HEK293 (cell line): ENCODE measurements around the gene LMF1.

ENCODE experiments used
- CTCF ChIA-PET: fragments of 350-600 bp; formaldehyde crosslinking; extraction: SDS; loops from one replicate; lab custom pipeline; 2021; ENCODE audit warnings: antibody characterized with exemption; lab: Yijun Ruan, JAX
- POLR2A ChIA-PET: fragments of 300-600 bp; formaldehyde crosslinking; extraction: SDS; loops from one replicate; lab custom pipeline; 2020; ENCODE audit warnings: antibody characterized with exemption, inconsistent platforms; lab: Yijun Ruan, JAX
- H3K27ac ChIP-seq: fragments of 200-500 bp; sonication (Bioruptor generic); 2 replicates; pipeline ENCODE4 v1.5.1; 2014; ENCODE audit warnings: low read depth, low read length, control low read depth, inconsistent platforms; ENCODE audit errors: extremely low read depth
- H3K36me3 ChIP-seq, 2 experiments: fragments of 200-500 bp in 1 of 2; sonication (Bioruptor generic) in 1 of 2; 1 replicate in 1 of 2; 2 replicates in 1 of 2; pipeline ENCODE4 v1.5.1; 2014 to 2017; ENCODE audit warnings: inconsistent platforms in 2 of 2, low read length in 2 of 2; ENCODE audit not compliant: control insufficient read depth in 2 of 2, insufficient read depth in 1 of 2
- H3K4me1 ChIP-seq: fragments of 200-500 bp; sonication (Bioruptor generic); 2 replicates; pipeline ENCODE4 v1.5.1; 2014; ENCODE audit warnings: mild to moderate bottlenecking, low read length, inconsistent platforms; ENCODE audit not compliant: control insufficient read depth, insufficient read depth
- H3K4me3 ChIP-seq: 2 replicates; pipeline ENCODE4 v1.5.1; 2011; ENCODE audit warnings: low read depth, mild to moderate bottlenecking, control low read depth, low read length, moderate library complexity
- H3K9me3 ChIP-seq: fragments of 200-500 bp; sonication (Bioruptor generic); 2 replicates; pipeline ENCODE4 v1.5.1; 2014; ENCODE audit warnings: low read depth, low read length, inconsistent platforms; ENCODE audit not compliant: control insufficient read depth, insufficient read depth
- BCL11B ChIP-seq: fragments of 450-650 bp; formaldehyde crosslinking; IDR thresholded peaks from 2 replicates; pipeline ENCODE4 v1.5.1; 2016; ENCODE audit warnings: low read depth, missing biosample characterization, missing genetic modification characterization
- HOXD13 ChIP-seq: sonication (generic); formaldehyde crosslinking; IDR thresholded peaks from 2 replicates; pipeline ENCODE4 v1.8.0; 2022; ENCODE audit warnings: missing genetic modification reagents, borderline replicate concordance
- KLF7 ChIP-seq: fragments of 450-650 bp; formaldehyde crosslinking; IDR thresholded peaks from 2 replicates; pipeline ENCODE4 v1.5.1; 2016; ENCODE audit warnings: missing biosample characterization, missing genetic modification characterization, borderline replicate concordance
- SP7 ChIP-seq: fragments of 450-650 bp; formaldehyde crosslinking; IDR thresholded peaks from 2 replicates; pipeline ENCODE4 v1.5.1; 2016; ENCODE audit warnings: missing biosample characterization, missing genetic modification characterization
- ZBTB7A ChIP-seq: fragments of 450-650 bp; formaldehyde crosslinking; IDR thresholded peaks from 2 replicates; pipeline ENCODE4 v1.5.1; 2016; ENCODE audit warnings: low read depth, missing biosample characterization, missing genetic modification characterization
- ZFHX2 ChIP-seq: fragments of 450-650 bp; formaldehyde crosslinking; conservative IDR thresholded peaks from 2 replicates; pipeline ENCODE4 v1.5.1; 2016; ENCODE audit warnings: missing biosample characterization, missing genetic modification characterization
- ZNF133 ChIP-seq: fragments of 450-650 bp; formaldehyde crosslinking; IDR thresholded peaks from 2 replicates; pipeline ENCODE4 v1.5.1; 2016; ENCODE audit warnings: missing biosample characterization, missing genetic modification characterization
- ZNF157 ChIP-seq: fragments of 450-650 bp; formaldehyde crosslinking; IDR thresholded peaks from 2 replicates; pipeline ENCODE4 v1.5.1; 2016; ENCODE audit warnings: missing biosample characterization, missing genetic modification characterization
- ZNF394 ChIP-seq: fragments of 450-650 bp; formaldehyde crosslinking; IDR thresholded peaks from 2 replicates; pipeline ENCODE4 v1.5.1; 2016; ENCODE audit warnings: missing biosample characterization, missing genetic modification characterization, mild to moderate bottlenecking, moderate library complexity, borderline replicate concordance
- ZNF654 ChIP-seq: fragments of 450-650 bp; formaldehyde crosslinking; IDR thresholded peaks from 2 replicates; pipeline ENCODE4 v1.5.1; 2016; ENCODE audit warnings: low read depth, missing biosample characterization, missing genetic modification characterization
- TF ChIP-seq, protein P1 (sequence below): fragments of 450-650 bp; formaldehyde crosslinking; IDR thresholded peaks from 2 replicates; pipeline ENCODE4 v1.5.1; 2016; ENCODE audit warnings: missing biosample characterization, missing genetic modification characterization
- TF ChIP-seq, protein P2 (sequence below): fragments of 450-650 bp; formaldehyde crosslinking; IDR thresholded peaks from 2 replicates; pipeline ENCODE4 v1.5.1; 2017; ENCODE audit warnings: missing biosample characterization, missing genetic modification characterization
- TF ChIP-seq, protein P3 (sequence below): fragments of 450-650 bp; formaldehyde crosslinking; IDR thresholded peaks from 2 replicates; pipeline ENCODE4 v1.5.1; 2016; ENCODE audit warnings: missing biosample characterization, missing genetic modification characterization

The LMF1 gene

DNA sequence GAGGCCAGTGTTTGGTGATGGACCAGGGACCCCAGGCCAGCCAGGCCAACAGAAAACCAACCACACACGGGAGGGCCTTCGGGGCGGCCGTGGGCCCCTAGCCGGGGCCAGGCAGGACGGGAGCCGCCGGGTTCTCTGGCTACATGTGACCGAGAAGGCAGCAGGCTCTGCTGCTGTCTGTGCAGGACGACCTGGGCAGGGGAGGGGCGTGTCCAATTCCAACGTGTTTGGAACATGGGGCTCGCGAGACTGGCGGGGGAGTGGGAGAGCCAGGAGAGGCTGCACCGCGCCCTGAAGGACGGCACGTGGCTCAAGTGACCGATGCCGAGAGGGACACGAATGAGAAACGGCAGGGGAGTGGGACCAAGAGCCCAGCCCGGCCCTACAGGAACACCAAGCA, 75.4 kb downstream of the LMF1 start:
- Histone ChIP-seq H3K9me3 (no peaks in the 10 kb centered on the region), H3K27ac (no peak overlapping the region)
- CTCF ChIA-PET: interaction anchor here (0.6 kb wide), 1 partner anchor 23 kb away, joined by 3 read pairs; no protein-coding TSS in a partner anchor
- TF ChIP-seq, protein P1, sequence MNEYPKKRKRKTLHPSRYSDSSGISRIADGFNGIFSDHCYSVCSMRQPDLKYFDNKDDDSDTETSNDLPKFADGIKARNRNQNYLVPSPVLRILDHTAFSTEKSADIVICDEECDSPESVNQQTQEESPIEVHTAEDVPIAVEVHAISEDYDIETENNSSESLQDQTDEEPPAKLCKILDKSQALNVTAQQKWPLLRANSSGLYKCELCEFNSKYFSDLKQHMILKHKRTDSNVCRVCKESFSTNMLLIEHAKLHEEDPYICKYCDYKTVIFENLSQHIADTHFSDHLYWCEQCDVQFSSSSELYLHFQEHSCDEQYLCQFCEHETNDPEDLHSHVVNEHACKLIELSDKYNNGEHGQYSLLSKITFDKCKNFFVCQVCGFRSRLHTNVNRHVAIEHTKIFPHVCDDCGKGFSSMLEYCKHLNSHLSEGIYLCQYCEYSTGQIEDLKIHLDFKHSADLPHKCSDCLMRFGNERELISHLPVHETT: no peak
- peak; percentile 31; the same call in 1 of the 2 replicates for TF ChIP-seq ZFHX2 (tag by site-specific recombination)
- TF ChIP-seq, all 188 proteins: peak for 1
- POLR2A ChIA-PET: no interaction called here
- no peaks in the 10 kb centered on the region for H3K4me1 ChIP-seq
- no peak overlapping the region for H3K4me3 ChIP-seq
- H3K36me3 ChIP-seq: no peaks in the 10 kb centered on the region

DNA sequence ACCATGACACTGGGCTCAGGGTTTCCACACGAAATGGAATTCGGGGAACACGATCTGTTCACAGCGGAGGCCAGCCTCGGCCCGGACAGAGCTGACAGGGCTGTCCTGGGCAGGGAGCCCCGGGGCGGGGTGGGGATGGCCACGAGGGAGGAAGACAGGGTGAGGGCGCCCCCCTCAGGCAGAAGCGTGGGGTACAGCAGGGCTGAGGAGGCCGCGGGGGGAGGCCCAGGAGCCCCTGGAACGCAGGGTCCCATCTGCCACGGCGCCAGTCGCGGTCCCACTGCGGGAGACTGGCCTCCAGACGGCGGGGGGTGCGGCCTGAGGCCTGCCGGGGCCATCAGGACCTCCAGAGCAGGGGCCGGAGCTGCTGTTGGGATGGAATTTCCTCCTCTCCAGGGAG, 75.9 kb downstream of the LMF1 start:
- no peak for TF ChIP-seq SP7
- TF ChIP-seq, protein P2, sequence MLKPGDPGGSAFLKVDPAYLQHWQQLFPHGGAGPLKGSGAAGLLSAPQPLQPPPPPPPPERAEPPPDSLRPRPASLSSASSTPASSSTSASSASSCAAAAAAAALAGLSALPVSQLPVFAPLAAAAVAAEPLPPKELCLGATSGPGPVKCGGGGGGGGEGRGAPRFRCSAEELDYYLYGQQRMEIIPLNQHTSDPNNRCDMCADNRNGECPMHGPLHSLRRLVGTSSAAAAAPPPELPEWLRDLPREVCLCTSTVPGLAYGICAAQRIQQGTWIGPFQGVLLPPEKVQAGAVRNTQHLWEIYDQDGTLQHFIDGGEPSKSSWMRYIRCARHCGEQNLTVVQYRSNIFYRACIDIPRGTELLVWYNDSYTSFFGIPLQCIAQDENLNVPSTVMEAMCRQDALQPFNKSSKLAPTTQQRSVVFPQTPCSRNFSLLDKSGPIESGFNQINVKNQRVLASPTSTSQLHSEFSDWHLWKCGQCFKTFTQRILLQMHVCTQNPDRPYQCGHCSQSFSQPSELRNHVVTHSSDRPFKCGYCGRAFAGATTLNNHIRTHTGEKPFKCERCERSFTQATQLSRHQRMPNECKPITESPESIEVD: no peak
- no peak for TF ChIP-seq ZBTB7A
- TF ChIP-seq ZNF654 (tag by site-specific recombination): 0 out of 2 replicates have a peak, but pooled peaks have one; percentile 10
- TF ChIP-seq ZNF394 (tag by site-specific recombination): no peak
- no peak for TF ChIP-seq ZNF157 (tag by site-specific recombination)
- TF ChIP-seq HOXD13 (CRISPR knock-in tag): no peak
- TF ChIP-seq, protein P3, sequence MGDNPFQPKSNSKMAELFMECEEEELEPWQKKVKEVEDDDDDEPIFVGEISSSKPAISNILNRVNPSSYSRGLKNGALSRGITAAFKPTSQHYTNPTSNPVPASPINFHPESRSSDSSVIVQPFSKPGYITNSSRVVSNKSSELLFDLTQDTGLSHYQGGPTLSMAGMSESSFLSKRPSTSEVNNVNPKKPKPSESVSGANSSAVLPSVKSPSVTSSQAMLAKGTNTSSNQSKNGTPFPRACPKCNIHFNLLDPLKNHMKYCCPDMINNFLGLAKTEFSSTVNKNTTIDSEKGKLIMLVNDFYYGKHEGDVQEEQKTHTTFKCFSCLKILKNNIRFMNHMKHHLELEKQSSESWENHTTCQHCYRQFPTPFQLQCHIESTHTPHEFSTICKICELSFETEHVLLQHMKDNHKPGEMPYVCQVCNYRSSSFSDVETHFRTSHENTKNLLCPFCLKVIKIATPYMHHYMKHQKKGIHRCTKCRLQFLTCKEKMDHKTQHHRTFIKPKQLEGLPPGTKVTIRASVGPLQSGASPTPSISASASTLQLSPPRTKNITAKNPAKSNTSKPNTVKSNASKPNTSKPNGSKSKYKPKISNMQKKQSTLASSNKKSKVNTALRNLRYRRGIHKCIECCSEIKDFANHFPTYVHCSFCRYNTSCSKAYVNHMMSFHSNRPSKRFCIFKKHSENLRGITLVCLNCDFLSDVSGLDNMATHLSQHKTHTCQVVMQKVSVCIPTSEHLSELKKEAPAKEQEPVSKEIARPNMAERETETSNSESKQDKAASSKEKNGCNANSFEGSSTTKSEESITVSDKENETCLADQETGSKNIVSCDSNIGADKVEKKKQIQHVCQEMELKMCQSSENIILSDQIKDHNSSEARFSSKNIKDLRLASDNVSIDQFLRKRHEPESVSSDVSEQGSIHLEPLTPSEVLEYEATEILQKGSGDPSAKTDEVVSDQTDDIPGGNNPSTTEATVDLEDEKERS: no peak
- no peak for TF ChIP-seq KLF7 (tag by site-specific recombination)
- TF ChIP-seq, all 188 proteins: peak for 1
- POLR2A ChIA-PET: no interaction called here
- no peak overlapping the region for H3K27ac ChIP-seq
- no peaks in the 10 kb centered on the region for H3K36me3 ChIP-seq
- CTCF ChIA-PET: interaction anchor here (0.6 kb wide), 1 partner anchor 23 kb away, joined by 3 read pairs; no protein-coding TSS in a partner anchor
- no peaks in the 10 kb centered on the region for H3K4me1 ChIP-seq
- no peaks in the 10 kb centered on the region for H3K9me3 ChIP-seq
- H3K4me3 ChIP-seq: no peak overlapping the region

DNA sequence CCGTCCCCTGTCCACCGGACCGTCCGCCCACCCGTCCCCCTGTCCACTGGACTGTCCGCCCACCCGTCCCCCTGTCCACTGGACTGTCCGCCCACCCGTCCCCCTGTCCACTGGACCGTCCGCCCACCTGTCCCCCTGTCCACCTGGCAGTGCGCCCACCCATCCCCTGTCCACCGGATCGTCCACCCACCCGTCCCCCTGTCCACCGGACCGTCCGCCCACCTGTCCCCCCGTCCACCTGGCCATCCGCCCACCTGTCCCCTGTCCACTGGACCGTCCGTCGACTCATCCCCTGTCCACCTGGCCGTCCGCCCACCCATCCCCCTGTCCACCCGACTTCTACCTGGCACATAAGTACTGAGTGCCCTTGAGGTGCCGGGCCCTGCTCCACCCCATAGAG, 76.6 kb downstream of the LMF1 start:
- Histone ChIP-seq H3K4me3 (no peak overlapping the region), H3K4me1 (no peaks in the 10 kb centered on the region), H3K27ac (no peak overlapping the region), H3K36me3 (no peaks in the 10 kb centered on the region), H3K9me3 (no peaks in the 10 kb centered on the region)
- CTCF ChIA-PET: no interaction called here
- no peak for TF ChIP-seq ZNF133 (tag by site-specific recombination)
- TF ChIP-seq BCL11B: 0 out of 2 replicates have a peak, but pooled peaks have one; percentile 46
- POLR2A ChIA-PET: no interaction called here
